SK-N-SH treated with all-trans-retinoic acid at 6 μM for 48 hours (cell line): ENCODE measurements around the gene NDP.

ENCODE experiments used
- CREB5 ChIP-seq: fragments of 250-450 bp; sonication (Bioruptor Pico); IDR thresholded peaks from 2 replicates; pipeline ENCODE4 v1.5.1; 2020; ENCODE audit warnings: low read depth, mild to moderate bottlenecking, moderate library complexity
- CSDC2 ChIP-seq: fragments of 250-450 bp; sonication (Bioruptor Pico); IDR thresholded peaks from 2 replicates; pipeline ENCODE4 v1.5.0; 2020; ENCODE audit warnings: mild to moderate bottlenecking, moderate library complexity
- CSRNP3 ChIP-seq: fragments of 250-450 bp; sonication (Bioruptor Pico); IDR thresholded peaks from 2 replicates; pipeline ENCODE4 v1.5.1; 2021; ENCODE audit warnings: mild to moderate bottlenecking, moderate library complexity
- ESRRG ChIP-seq: fragments of 250-450 bp; sonication (Bioruptor Pico); IDR thresholded peaks from 2 replicates; pipeline ENCODE4 v1.6.1; 2021; ENCODE audit warnings: mild to moderate bottlenecking
- SNAI2 ChIP-seq: fragments of 250-450 bp; sonication (Bioruptor Pico); IDR thresholded peaks from 2 replicates; pipeline ENCODE4 v1.5.0; 2020; ENCODE audit warnings: mild to moderate bottlenecking, moderate library complexity
- TOX ChIP-seq: fragments of 250-450 bp; sonication (Bioruptor Pico); IDR thresholded peaks from 2 replicates; pipeline ENCODE4 v1.8.0; 2021; ENCODE audit warnings: mild to moderate bottlenecking, moderate library complexity, borderline replicate concordance
- ZC3H10 ChIP-seq: fragments of 250-450 bp; sonication (Bioruptor Pico); IDR thresholded peaks from 2 replicates; pipeline ENCODE4 v1.5.1; 2021; ENCODE audit warnings: mild to moderate bottlenecking, moderate library complexity
- ZFP3 ChIP-seq: fragments of 250-450 bp; sonication (Bioruptor Pico); IDR thresholded peaks from 2 replicates; pipeline ENCODE4 v1.5.0; 2020; ENCODE audit warnings: mild to moderate bottlenecking, moderate library complexity
- ZFP30 ChIP-seq: fragments of 450-650 bp; formaldehyde crosslinking; IDR thresholded peaks from 2 replicates; pipeline ENCODE4 v1.5.0; 2022; ENCODE audit warnings: mild to moderate bottlenecking, moderate library complexity
- ZNF70 ChIP-seq: fragments of 450-650 bp; formaldehyde crosslinking; IDR thresholded peaks from 2 replicates; pipeline ENCODE4 v1.5.0; 2020; ENCODE audit warnings: mild to moderate bottlenecking, moderate library complexity

- TF ChIP-seq ZFP3 (no peak), SNAI2 (no peak), ZC3H10 (no peak), CSDC2 (CRISPR knock-in tag) (no peak), CREB5 (CRISPR knock-in tag) (no peak), ESRRG (CRISPR knock-in tag) (no peak), ZNF70 (no peak), ZFP30 (CRISPR knock-in tag) (no peak), TOX (CRISPR knock-in tag) (no peak), CSRNP3 (CRISPR knock-in tag) (no peak)
These were observed 8.3 kb downstream of the NDP start for GRCh38 chrX:43964936-43965335.
